NCI-H748 (cell line): ENCODE data around the gene HSPA1L.

Experiments
- DNase-seq: peaks from one replicate; lab custom pipeline; 2025; ENCODE audit not compliant: unreplicated experiment; lab: John Stamatoyannopoulos, UW

The HSPA1L gene

GRCh38 chr6:31784098-31784925 is 30.8 kb downstream of the HSPA1L start:
- no peak for DNase-seq

DNA sequence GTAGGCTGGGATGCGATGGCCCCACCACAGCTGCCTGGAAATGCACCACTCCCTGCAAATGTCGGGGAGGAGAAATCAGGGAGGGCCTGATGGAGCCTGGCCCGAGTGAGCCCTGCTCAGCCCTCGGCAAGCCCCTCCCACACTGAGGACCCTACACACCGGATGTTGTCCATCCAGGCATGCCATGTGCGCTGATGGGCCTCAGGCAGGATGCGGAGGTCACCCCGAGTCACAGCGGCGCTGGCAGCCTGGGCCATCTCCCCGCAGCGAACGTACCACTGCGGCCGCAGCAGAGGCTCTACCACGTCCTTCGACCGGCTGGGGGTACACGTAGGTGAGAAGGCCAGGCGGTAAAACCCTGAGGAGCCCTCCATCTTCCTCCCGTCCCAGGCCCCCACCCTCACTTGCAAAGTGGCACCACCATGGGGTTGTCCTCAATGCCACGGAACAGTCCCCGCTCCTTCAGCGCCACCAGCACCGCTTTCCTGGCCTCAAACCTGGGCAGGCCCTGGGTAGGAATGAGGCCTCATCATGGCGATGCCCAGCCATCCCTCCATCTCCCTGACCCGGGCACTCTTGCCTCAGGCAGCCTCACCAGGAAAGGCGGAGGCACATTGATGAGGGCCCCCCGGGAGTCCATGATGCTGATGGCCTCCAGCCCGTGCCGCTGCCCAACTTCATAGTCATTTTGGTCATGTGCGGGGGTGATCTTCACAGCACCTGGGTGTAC is 32.8 kb downstream of the HSPA1L start:
- DNase-seq = no peak

- DNase-seq = no peak
Measured at GRCh38 chr6:31781244-31782125, 33.6 kb downstream of the HSPA1L start.

GRCh38 chr6:31780507-31781243 is 34.4 kb downstream of the HSPA1L start:
- DNase-seq = no peak

GRCh38 chr6:31779908-31780307 is 35.2 kb downstream of the HSPA1L start:
- DNase-seq = no peak

- DNase-seq = no peak
Measured at GRCh38 chr6:31778999-31779885, 35.8 kb downstream of the HSPA1L start.

DNA sequence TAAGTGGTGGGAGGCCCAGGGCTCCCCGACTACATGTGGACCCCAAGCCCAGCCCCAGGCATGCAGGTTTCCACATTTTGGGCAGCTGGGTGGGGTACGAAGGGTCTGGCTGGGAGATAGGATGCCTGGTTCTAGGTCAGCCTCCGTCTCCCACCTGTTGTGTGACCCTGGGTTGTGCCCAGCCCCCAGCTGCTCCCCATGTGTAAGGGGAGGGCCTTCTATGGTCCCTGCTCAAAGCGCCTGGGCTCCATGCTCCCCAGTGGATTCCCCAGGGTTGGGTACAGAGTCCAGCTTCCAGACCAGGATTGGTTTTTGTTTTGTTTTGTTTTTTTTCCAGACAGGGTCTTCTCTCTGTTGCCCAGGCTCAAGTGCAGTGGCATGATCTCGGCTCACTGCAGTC is 36.9 kb downstream of the HSPA1L start:
- DNase-seq = no peak

GRCh38 chr6:31777667-31778050 is 37.4 kb downstream of the HSPA1L start:
- no peak for DNase-seq

DNA sequence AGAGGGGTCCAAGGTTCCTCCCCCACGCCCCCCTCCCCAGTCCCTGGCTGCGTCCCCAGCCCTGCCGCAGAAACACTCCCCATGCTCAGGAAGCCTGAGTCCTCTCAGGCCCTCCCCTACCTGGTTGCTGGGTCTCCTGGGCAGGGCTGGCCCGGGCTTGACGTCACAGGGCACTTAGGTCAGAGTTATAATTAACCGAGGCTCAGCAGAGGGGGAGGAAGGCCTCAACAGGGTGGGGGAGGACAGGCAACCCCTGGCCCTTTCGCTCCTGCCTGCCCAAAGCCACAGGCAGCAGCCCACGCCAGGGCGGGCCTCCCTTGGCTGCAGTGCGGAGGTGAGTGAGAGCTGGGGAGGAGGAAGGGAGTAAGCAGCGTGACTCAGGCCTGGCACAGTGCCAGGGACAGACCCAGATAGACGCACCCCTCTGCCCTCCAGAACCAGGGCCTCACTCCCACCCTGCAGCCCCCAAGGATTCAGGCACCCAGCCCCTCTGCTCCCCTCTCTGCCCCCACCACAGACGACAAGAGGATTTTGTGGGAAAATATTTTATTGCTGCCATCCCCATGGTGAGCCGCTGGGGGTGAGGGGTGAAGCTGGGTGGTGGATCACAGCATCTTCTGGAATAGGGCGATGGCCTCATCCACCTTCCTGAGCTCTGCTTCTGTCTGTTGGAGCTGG is 38.0 kb downstream of the HSPA1L start, which contains the start of gene VWA7:
Gene VWA7, minus strand, starts transcription at position 340 of the 678 bp plus-strand sequence. CDS start 549 bp downstream, outside the sequence.
- DNase-seq = peak; percentile 88

GRCh38 chr6:31776485-31776988 is 38.5 kb downstream of the HSPA1L start:
- peak; percentile 88 for DNase-seq

DNA sequence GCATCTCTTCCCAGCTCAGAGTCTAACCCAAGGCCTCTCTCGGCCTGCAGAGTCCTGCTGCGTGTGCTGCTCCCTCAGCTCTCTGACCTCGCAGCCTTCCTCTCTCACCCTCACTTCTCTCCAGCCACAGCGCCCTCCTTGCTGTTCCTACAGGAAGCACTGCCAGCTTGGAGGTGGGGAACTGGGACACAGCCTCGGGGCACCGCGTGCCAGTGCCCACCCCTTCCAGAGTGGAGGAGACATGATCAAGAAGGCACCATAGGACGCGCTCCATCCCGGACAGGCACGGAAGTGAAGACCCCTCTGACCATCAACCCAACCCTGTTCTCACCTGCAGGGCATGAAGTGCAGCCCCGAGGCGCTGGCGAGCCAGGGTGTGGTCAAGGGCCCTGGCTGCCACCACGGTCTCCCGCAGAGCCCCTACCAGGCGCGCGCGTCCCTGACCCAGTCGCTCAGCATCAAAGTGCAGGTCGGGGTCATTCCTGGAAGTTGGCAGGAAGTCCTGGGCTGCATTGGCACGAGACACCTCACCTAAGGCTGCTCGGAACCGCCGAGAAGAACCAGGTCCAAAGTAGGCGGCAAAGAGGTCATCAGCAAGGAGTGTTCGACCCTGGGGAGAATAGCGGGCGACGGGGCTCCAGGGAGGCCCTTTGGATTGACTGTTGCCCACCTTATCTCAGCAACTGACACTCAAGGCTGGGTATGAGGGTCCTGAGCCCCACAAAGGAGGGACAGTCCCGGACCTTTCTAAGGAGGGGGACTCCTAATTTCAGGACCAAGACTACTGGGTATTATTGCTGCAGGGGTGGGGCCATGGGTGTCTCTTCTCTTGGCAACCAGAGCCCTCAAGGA is 39.2 kb downstream of the HSPA1L start:
- no peak for DNase-seq

GRCh38 chr6:31775184-31775583 is 39.9 kb downstream of the HSPA1L start:
- no peak for DNase-seq

- no peak for DNase-seq
Measured at GRCh38 chr6:31771992-31772358, 43.1 kb downstream of the HSPA1L start.

- DNase-seq = no peak
Measured at GRCh38 chr6:31770860-31771259, 44.2 kb downstream of the HSPA1L start.

DNA sequence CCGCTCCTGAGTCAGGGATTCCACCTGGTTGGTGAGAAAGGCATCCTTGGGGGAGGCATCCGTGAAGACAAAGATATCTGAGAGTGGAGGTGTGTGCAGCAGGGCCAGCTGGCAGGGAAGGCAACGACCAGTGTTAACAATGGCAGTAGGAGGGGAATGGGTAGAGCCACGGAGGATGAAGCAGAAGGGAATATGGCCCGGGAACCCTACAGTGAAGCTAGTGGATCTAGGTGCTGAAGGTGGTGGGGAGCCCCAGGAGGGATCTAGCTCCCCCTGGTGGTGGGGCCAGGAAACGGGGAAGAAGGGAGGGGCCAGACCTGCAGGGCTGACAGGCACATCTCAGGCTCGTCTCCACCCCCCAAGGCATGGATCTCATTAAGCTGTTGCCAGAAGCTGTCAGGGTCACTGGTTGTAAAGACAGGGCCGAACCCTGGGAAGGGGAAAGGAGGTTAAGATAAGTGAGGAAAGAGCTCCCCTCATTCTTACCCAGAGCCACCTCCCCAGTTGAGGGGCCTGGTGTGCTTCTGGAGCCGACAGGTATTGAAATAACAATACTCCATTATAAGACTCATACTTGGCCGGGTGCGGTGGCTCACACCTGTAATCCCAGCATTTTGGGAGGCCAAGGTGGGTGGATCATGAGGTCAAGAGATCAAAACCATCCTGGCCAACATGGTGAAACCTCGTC is 45.3 kb downstream of the HSPA1L start:
- DNase-seq = peak; percentile 80

GRCh38 chr6:31768363-31769257 is 46.5 kb downstream of the HSPA1L start:
- DNase-seq = no peak
